Limb (tissue), 2 donors: Measurements from ENCODE around the gene CPNE7.

Experiments used
- DNase-seq, 2 donors: peaks; one replicate each; pipeline ENCODE4 v3.0.0-alpha.2; 2016; ENCODE audit errors: extremely low spot score in 2 of 2

Gene CPNE7

GRCh38 chr16:89549007-89549700 is 26.4 kb upstream of the CPNE7 start:
- no peak for DNase-seq

- DNase-seq, result no peak
These were observed 25.0 kb upstream of the CPNE7 start for GRCh38 chr16:89550421-89551007.

GRCh38 chr16:89552329-89552728 is 23.2 kb upstream of the CPNE7 start:
- no peak for DNase-seq

- no peak for DNase-seq
These were observed 22.6 kb upstream of the CPNE7 start for GRCh38 chr16:89552913-89553312.

GRCh38 chr16:89553733-89554132 is 21.8 kb upstream of the CPNE7 start:
- no peak for DNase-seq

GRCh38 chr16:89554343-89554742 is 21.2 kb upstream of the CPNE7 start:
- DNase-seq, result no peak

GRCh38 chr16:89555265-89555664 is 20.3 kb upstream of the CPNE7 start:
- DNase-seq, result no peak

GRCh38 chr16:89555780-89556179 is 19.8 kb upstream of the CPNE7 start:
- no peak for DNase-seq

- peak; percentile 47 to 84 for DNase-seq
These were observed 18.5 kb upstream of the CPNE7 start for GRCh38 chr16:89556750-89557689.

- no peak for DNase-seq
These were observed 17.7 kb upstream of the CPNE7 start for GRCh38 chr16:89557690-89558490.

GRCh38 chr16:89560378-89561141 is 15.0 kb upstream of the CPNE7 start, which contains the start of gene RPL13:
Gene RPL13 (plus strand): TSS chr16:89560682. CDS start chr16:89560960, 278 bp downstream.
- DNase-seq, result peak; percentile 93 to 95

GRCh38 chr16:89561142-89561883 is 14.2 kb upstream of the CPNE7 start:
- DNase-seq, result no peak

GRCh38 chr16:89561884-89562599 is 13.5 kb upstream of the CPNE7 start:
- DNase-seq, result no peak

- no peak for DNase-seq
These were observed 12.6 kb upstream of the CPNE7 start for GRCh38 chr16:89562939-89563338.

GRCh38 chr16:89563639-89564392 is 11.7 kb upstream of the CPNE7 start:
- no peak for DNase-seq

- no peak for DNase-seq
These were observed 10.9 kb upstream of the CPNE7 start for GRCh38 chr16:89564476-89565255.

GRCh38 chr16:89565256-89565505 is 10.4 kb upstream of the CPNE7 start:
- no peak for DNase-seq
